Neural progenitor cell (in vitro differentiated cells): Measurements from ENCODE around the gene PLXNA4. TPM values are rescaled to one million over a fixed set of nuclear protein-coding genes. Genes with fewer than 3 reads are reported as not detected.

ENCODE experiments used
- DNase-seq: peaks from one replicate; pipeline ENCODE4 v3.0.0-alpha.2; 2016; ENCODE audit warnings: low spot score
- H2AFZ ChIP-seq: fragments of 200-600 bp; sonication (generic); replicated peaks from 2 replicates; pipeline ENCODE4 v1.6.1; 2016; ENCODE audit warnings: antibody characterized with exemption
- H3F3A ChIP-seq: fragments of 200-600 bp; sonication (generic); 2 replicates; pipeline ENCODE4 v1.6.1; 2016; ENCODE audit warnings: antibody characterized with exemption, low read depth
- H3K27ac ChIP-seq: fragments of 200-600 bp; sonication (generic); 2 replicates; pipeline ENCODE4 v1.5.1; 2016; ENCODE audit warnings: mild to moderate bottlenecking
- H3K27me3 ChIP-seq: fragments of 200-600 bp; sonication (generic); 2 replicates; pipeline ENCODE4 v1.6.1; 2016; ENCODE audit warnings: mild to moderate bottlenecking, moderate library complexity
- H3K36me3 ChIP-seq: fragments of 200-600 bp; sonication (generic); 2 replicates; pipeline ENCODE4 v1.5.1; 2016
- H3K4me1 ChIP-seq: fragments of 200-600 bp; sonication (generic); 2 replicates; pipeline ENCODE4 v1.6.1; 2016; ENCODE audit warnings: mixed run types
- H3K4me2 ChIP-seq: fragments of 200-600 bp; sonication (generic); 2 replicates; pipeline ENCODE4 v1.6.1; 2016
- H3K4me3 ChIP-seq: fragments of 200-600 bp; sonication (generic); 2 replicates; pipeline ENCODE4 v1.5.1; 2016
- H3K79me2 ChIP-seq: fragments of 200-600 bp; sonication (generic); 2 replicates; pipeline ENCODE4 v1.6.1; 2016; ENCODE audit warnings: low read depth
- H3K9ac ChIP-seq: fragments of 200-600 bp; sonication (generic); 2 replicates; pipeline ENCODE4 v1.6.1; 2016
- H3K9me3 ChIP-seq: fragments of 200-600 bp; sonication (generic); 2 replicates; pipeline ENCODE4 v1.5.1; 2016; ENCODE audit warnings: low read depth
- H4K20me1 ChIP-seq: fragments of 200-600 bp; sonication (generic); 2 replicates; pipeline ENCODE4 v1.6.1; 2016; ENCODE audit warnings: low read depth
- H3K27ac Mint-ChIP-seq: 3 replicates; pipeline ENCODE4 v1.8.0; 2021; ENCODE audit warnings: mixed read lengths
- H3K27me3 Mint-ChIP-seq: 2 replicates; pipeline ENCODE4 v1.8.0; 2022; ENCODE audit warnings: low read depth, mild to moderate bottlenecking, inconsistent platforms, moderate library complexity, mixed read lengths; ENCODE audit not compliant: insufficient read depth
- H3K36me3 Mint-ChIP-seq: 3 replicates; pipeline ENCODE4 v1.8.0; 2021; ENCODE audit warnings: mixed read lengths
- H3K4me1 Mint-ChIP-seq: 3 replicates; pipeline ENCODE4 v1.8.0; 2021; ENCODE audit warnings: mixed read lengths
- H3K4me3 Mint-ChIP-seq: 3 replicates; pipeline ENCODE4 v1.8.0; 2021; ENCODE audit warnings: mild to moderate bottlenecking, moderate library complexity, mixed read lengths
- H3K9me3 Mint-ChIP-seq: 3 replicates; pipeline ENCODE4 v1.8.0; 2020; ENCODE audit warnings: mixed read lengths
- EZH2 ChIP-seq: fragments of 200-600 bp; sonication (generic); IDR thresholded peaks from 2 replicates; pipeline ENCODE4 v1.6.1; 2017; ENCODE audit warnings: antibody characterized with exemption, mild to moderate bottlenecking, moderate library complexity
- EZH2phosphoT487 ChIP-seq: fragments of 200-600 bp; sonication (generic); IDR thresholded peaks from 2 replicates; pipeline ENCODE4 v1.6.1; 2017; ENCODE audit warnings: antibody characterized with exemption
- total RNA-seq: library from RNA; depleted of rRNA; stranded (reverse); fragments of >200 nt; gene quantifications from 2 replicates; pipeline ENCODE4 v1.2.3, GENCODE V29; 2015; ENCODE audit warnings: low replicate concordance
- TF ChIP-seq, protein P1 (sequence below): fragments of 200-600 bp; sonication (generic); IDR thresholded peaks from 2 replicates; pipeline ENCODE4 v1.5.1; 2017; ENCODE audit warnings: antibody characterized with exemption, mild to moderate bottlenecking

Gene PLXNA4
- total RNA-seq, 1 donor from 2014 or later = 0.49 TPM

DNA sequence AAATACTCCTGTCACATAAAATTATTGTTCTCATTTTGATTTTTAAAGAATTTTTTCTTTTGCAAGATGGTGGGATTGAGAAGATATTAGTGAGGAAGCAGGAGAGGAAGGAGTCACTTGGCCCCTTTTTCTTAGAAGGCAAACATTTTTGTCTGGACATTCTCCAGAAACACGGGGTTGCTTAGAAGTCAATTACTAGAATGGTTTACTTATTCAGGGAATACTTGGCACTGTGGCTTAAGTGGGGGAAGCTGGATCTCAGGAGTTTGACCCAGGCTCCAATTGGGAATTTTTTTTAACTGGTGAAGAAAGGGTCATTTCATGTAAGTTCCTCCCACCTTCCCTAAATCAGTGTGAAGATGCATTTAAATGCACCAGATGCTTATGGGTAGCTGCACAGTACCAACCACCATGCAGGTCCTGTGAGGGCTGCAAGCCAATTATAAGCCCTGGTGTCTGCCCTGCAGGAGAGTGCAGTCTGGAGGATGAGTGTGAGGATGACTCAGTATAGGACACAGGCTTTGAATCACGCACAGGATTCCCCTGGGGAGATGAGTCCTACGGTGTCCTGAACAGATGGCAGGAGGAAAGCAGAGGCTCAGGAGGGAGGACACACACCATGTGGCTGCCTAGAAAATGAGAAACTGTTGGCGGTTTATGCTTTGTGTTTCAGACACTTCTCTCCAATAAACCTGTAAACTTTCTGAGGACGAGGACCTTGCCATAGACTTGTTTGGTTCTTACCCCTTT is 299.1 kb downstream of the PLXNA4 start:
- no peaks in the 10 kb centered on the region for H3K79me2 ChIP-seq
- Mint-ChIP-seq H3K36me3 (no peaks in the 10 kb centered on the region), H3K4me1 (peaks cover 17% of the 10 kb centered on the region), H3K9me3 (no peaks in the 10 kb centered on the region), H3K27me3 (peaks cover 4% of the 10 kb centered on the region), H3K4me3 (no peak overlapping the region), H3K27ac (no peak overlapping the region)
- H3K4me3 ChIP-seq = no peak overlapping the region
- H3K9me3 ChIP-seq = no peaks in the 10 kb centered on the region
- H3K27ac ChIP-seq = no peak overlapping the region
- peaks cover 6% of the 10 kb centered on the region for H3K4me1 ChIP-seq
- H3K4me2 ChIP-seq = no peak overlapping the region
- no peaks in the 10 kb centered on the region for H3K36me3 ChIP-seq
- no peak for DNase-seq
- no peaks in the 10 kb centered on the region for H4K20me1 ChIP-seq
- no peak for TF ChIP-seq EZH2phosphoT487
- TF ChIP-seq, protein P1, sequence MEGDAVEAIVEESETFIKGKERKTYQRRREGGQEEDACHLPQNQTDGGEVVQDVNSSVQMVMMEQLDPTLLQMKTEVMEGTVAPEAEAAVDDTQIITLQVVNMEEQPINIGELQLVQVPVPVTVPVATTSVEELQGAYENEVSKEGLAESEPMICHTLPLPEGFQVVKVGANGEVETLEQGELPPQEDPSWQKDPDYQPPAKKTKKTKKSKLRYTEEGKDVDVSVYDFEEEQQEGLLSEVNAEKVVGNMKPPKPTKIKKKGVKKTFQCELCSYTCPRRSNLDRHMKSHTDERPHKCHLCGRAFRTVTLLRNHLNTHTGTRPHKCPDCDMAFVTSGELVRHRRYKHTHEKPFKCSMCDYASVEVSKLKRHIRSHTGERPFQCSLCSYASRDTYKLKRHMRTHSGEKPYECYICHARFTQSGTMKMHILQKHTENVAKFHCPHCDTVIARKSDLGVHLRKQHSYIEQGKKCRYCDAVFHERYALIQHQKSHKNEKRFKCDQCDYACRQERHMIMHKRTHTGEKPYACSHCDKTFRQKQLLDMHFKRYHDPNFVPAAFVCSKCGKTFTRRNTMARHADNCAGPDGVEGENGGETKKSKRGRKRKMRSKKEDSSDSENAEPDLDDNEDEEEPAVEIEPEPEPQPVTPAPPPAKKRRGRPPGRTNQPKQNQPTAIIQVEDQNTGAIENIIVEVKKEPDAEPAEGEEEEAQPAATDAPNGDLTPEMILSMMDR = no peak
- no peak for TF ChIP-seq EZH2
- H3K9ac ChIP-seq = no peak overlapping the region
- H2AFZ ChIP-seq = no peak overlapping the region
- peaks cover 18% of the 10 kb centered on the region for H3K27me3 ChIP-seq
- H3F3A ChIP-seq = no peaks in the 10 kb centered on the region

DNA sequence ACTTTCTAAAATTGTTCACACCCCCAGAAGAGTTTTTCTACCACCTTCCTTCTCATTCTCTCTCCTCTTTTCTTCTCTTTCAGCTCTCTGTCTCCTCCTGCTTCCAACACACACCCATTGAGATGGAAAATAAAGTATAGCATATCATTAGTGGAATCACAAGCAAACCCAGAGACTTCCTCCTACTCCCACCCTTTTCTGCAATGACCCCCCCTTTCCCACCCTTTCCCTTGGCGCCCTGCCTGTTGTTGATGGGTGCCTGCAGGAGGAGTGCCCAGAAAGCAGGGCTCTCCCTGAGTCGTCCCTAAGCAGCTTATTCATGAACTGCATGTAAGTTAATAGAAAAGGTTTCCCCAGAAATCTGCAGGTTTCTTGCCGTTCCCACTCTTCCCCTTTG is 300.0 kb downstream of the PLXNA4 start:
- H3F3A ChIP-seq = no peaks in the 10 kb centered on the region
- no peak overlapping the region for H3K27ac ChIP-seq
- peaks cover 4% of the 10 kb centered on the region for H3K27me3 Mint-ChIP-seq

DNA sequence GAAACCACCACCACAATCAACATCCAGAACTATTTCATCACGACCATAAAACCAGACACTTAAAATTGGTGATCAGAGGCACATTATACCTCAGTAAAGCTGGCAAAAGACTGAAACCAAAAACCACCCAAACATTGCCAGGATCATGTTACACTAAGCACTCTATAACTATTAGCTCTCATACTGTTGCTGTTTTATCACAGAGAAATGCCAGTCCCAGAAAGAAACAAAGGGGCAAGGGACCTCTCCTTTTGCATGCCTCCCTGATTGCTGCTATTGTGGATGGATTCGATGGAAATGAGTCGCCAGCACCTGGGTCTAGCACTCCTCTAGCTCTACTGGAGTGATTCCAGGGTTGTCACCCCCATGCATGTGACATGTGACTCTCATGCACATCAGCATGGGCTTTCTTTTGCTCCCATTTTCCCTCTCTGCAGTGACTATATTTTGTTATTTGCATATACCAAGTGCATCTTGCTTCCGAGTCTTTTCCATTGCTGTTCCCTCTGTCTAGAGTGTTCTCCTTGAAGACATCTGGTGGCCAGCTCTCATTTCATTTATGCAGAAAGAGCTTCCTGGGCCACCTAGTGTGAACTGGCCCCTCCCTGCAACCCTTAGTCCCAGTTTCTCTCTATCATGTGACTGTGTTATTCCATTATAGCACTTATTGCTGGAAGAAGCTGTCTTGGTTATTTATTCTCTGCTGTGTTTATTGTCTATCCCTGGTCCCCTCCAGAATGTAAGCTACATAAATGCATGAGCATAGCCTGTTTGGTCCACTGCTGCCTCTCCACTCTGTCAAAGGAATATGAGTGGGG is 300.6 kb downstream of the PLXNA4 start:
- H3K27me3 ChIP-seq = peaks cover 30% of the 10 kb centered on the region
- no peak for TF ChIP-seq EZH2phosphoT487
- TF ChIP-seq EZH2 = no peak
- TF ChIP-seq, protein P1 = no peak
- no peak overlapping the region for H2AFZ ChIP-seq

More for the DNA sequence above, 300.0 kb downstream of the PLXNA4 start:
- no peak overlapping the region for H3K4me3 Mint-ChIP-seq
- Histone ChIP-seq H4K20me1 (peaks cover 3% of the 10 kb centered on the region), H3K4me2 (no peak overlapping the region), H3K36me3 (no peaks in the 10 kb centered on the region), H3K27me3 (peaks cover 27% of the 10 kb centered on the region), H3K9me3 (no peaks in the 10 kb centered on the region), H3K9ac (no peak overlapping the region), H3K79me2 (no peaks in the 10 kb centered on the region), H2AFZ (no peak overlapping the region), H3K4me1 (peaks cover 6% of the 10 kb centered on the region), H3K4me3 (no peak overlapping the region)
- TF ChIP-seq EZH2 (no peak), EZH2phosphoT487 (no peak)
- TF ChIP-seq, protein P1 = no peak
- H3K4me1 Mint-ChIP-seq = peaks cover 17% of the 10 kb centered on the region
- DNase-seq = no peak
- H3K27ac Mint-ChIP-seq = no peak overlapping the region
- no peaks in the 10 kb centered on the region for H3K36me3 Mint-ChIP-seq
- H3K9me3 Mint-ChIP-seq = no peaks in the 10 kb centered on the region

More for the DNA sequence above, 300.6 kb downstream of the PLXNA4 start:
- Mint-ChIP-seq H3K4me1 (peaks cover 17% of the 10 kb centered on the region), H3K36me3 (no peaks in the 10 kb centered on the region), H3K27me3 (peaks cover 4% of the 10 kb centered on the region), H3K9me3 (no peaks in the 10 kb centered on the region), H3K4me3 (no peak overlapping the region), H3K27ac (no peak overlapping the region)
- Histone ChIP-seq H3K79me2 (no peaks in the 10 kb centered on the region), H3K4me1 (peaks cover 6% of the 10 kb centered on the region), H4K20me1 (peaks cover 9% of the 10 kb centered on the region), H3F3A (no peaks in the 10 kb centered on the region), H3K4me3 (no peak overlapping the region), H3K4me2 (no peak overlapping the region), H3K9me3 (no peaks in the 10 kb centered on the region), H3K36me3 (no peaks in the 10 kb centered on the region), H3K27ac (no peak overlapping the region), H3K9ac (no peak overlapping the region)
- DNase-seq = no peak
